ENCODE measurements around the gene SPAG6.

- no peak for TF ChIP-seq EP300 (IDR thresholded peaks at IDR 0.05)
- TF ChIP-seq CTCF (IDR thresholded peaks at IDR 0.05): no peak
Observed at GRCh38 chr10:22339761-22340328, 5.5 kb upstream of the SPAG6 start.

All from upper lobe of left lung (tissue), 4 donors.